GM21526 (cell line): Measurements from ENCODE around the gene HID1.
"Not testable (repeated sequence)": the region's sequence is repeated elsewhere in the genome, so short reads cannot be mapped to it uniquely, and the experiment has no call there.

Source experiments
- ATAC-seq: cut with Tn5 transposase; IDR thresholded peaks from one replicate; pipeline ENCODE4 v1.9.1; 2021; ENCODE audit warnings: moderate library complexity; ENCODE audit not compliant: unreplicated experiment, low FRiP score

HID1 gene

DNA sequence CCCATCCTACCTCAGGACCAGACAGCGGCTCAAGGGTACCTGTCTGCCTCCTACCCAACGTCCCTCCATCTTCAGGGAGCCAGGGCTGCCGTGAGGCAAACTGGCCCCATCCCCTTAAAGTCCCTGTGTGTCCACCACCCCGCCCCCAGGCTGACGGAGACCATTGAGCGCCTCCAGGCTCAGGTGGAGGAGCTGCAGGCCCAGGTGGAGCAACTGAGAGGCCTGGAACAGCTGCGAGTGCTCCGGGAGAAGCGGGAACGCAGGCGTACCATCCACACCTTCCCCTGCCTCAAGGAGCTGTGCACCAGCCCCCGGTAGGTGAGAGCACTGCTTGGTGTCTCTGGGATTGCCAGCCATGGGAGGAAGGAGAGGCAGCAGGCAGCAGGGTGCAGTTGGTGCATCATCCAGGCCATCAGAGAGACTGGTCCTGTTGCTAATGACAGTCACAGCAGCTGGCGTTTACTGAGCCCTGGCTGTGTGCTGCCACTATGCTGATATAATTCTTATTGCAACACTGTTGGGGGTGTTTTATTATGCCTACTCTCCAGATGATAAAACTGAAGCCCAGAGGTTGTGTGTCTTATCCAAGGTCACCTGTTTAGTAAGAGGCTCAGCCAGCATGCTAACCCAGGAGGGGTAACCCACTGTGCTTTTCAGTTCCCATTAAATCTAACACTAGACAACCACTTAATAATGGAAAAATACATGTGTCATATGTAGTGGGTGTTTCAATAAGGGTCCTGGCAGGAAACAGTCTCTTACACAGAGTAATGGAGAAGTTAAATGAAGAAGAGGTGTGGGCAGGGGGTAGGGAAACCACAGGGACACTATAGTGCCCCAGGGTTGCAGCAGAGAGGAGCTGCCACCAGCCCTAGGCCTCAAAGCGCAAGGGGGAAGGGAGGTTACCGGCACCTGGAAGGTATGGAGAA is 29.6 kb upstream of the HID1 start:
- ATAC-seq: no peak

GRCh38 chr17:74999523-74999922 is 27.0 kb upstream of the HID1 start:
- ATAC-seq: no peak

- ATAC-seq: no peak
These were observed 26.2 kb upstream of the HID1 start for GRCh38 chr17:74998783-74999182.

GRCh38 chr17:74995847-74996246 is 23.3 kb upstream of the HID1 start:
- ATAC-seq: no peak

DNA sequence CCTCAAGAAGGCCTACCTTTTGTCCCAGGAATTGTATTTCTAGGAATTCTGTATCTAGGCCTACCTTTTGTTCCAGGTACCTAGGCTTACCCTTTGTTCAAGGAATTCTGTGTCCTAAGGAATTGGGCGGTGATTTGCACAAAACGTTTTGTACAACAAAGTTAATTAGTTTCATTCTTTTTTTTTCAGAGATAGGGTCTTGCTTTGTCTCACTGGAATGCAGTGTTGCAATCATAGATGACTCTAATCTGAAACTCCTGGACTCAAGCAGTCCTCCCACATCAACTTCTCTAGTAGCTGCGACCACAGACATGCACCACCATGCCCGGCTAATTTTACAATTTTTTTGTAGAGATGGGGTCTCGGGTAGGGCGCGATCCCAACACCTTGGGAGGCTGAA is 21.9 kb upstream of the HID1 start:
- no peak for ATAC-seq

GRCh38 chr17:74992223-74992622 is 19.7 kb upstream of the HID1 start:
- ATAC-seq: no peak

GRCh38 chr17:74990581-74991105 is 18.1 kb upstream of the HID1 start:
- no peak for ATAC-seq

GRCh38 chr17:74987909-74988711 is 15.6 kb upstream of the HID1 start:
- peak; percentile 28 for ATAC-seq

GRCh38 chr17:74987418-74987908 is 14.9 kb upstream of the HID1 start, which contains the start of gene CDR2L:
Gene CDR2L (plus strand): TSS chr17:74987632. CDS start chr17:74988044, 412 bp downstream.
- ATAC-seq: peak; percentile 86

DNA sequence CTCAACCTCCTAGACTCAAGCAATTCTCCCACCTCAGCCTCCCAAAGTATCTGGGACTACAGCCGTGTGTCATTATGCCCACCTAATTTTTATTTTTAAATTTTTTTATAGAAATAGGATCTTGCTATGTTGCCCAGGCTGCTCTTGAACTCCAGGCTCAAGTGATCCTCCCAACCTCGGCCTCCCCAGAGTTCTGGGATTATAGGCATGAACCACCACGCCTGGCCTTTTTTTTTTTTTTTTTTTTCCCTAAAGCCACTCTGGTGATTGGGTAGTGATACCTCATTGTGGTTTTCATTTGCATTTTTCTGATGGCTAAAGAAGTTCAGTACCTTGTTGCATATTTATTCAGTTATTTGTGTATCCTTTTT is 13.6 kb upstream of the HID1 start:
- ATAC-seq: no peak

DNA sequence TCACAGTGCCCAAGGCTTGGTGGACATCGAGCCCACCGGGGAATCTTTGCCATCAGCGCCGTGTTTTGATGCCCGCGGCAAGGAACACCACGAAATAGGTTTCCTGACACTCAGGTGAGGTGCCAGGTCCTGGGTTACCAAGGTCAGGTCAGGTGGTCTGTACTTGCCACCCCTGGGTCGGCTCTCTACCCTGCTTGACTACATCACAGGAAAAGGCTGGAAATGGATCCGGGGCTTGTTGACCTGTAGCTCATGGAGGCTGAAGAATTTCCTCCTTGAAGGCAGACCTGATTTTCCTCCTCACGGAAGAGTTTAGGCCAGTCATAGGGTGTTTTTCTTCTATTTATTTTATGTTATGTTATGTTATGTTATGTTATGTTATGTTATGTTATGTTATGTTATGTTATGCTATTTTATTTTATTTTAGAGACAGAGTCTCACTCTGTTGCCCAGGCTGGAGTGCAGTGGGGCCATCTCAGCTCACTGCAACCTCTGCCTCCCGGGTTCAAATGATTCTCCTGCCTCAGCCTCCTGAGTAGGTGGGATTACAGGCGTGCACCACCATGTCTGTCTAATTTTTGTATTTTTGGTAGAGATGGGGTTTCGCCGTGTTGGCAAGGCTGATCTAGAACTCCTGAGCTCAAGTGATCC is 10.2 kb upstream of the HID1 start:
- not testable (repeated sequence) for ATAC-seq

GRCh38 chr17:74981979-74982662 is 9.6 kb upstream of the HID1 start:
- no peak for ATAC-seq

DNA sequence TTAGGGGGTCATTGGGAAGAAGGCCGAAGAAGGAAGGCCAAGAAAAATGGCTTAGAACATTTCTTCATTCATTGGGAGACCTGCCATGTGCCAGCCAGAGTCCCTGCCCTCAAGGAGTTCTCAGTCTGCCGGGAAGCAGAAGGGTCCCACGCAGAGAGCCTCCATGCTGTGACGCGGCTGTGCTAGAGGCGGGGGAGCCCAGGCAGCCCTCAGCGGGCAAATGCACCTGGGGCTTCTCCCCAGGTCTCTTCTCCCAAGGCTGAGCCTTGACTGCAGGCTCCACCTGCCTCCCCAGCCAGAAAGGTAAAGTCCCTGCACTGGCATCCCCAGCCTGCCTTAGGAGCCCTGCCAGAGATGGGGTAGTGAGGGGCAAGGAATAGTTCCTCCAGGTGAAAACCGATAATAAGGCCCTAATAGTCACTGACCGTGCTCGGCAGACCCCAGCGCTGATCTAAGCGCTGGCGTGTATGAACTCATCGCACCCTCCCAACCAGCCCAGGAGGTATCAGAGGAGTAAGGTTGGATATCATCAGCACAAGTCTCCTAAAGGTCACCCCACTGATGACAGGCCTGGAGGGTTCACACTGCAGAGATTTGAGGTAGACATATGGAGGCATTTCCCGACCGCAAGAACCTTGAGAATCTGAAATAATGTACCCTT is 8.9 kb upstream of the HID1 start:
- no peak for ATAC-seq

GRCh38 chr17:74979408-74980146 is 7.0 kb upstream of the HID1 start:
- ATAC-seq: no peak

DNA sequence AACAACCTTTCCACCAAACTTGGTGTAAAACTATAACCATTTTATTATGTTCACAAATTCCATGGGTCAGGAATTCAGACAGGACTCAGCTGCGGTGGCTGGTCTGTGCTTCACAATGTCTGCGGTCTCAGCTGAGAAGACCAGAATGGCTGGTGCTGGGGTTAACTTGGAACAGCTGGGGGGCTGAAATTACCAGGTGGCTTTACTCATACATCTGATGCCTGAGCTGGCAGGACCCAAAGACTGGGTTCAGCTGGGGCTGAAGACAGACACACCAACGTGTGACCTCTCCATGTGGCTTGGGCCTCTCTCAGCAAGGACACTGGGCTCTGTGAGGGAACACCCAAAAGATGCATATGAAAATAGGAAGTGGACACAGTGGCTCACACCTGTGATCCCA is 5.7 kb upstream of the HID1 start:
- ATAC-seq: no peak

GRCh38 chr17:74977802-74978201 is 5.2 kb upstream of the HID1 start:
- ATAC-seq: no peak

DNA sequence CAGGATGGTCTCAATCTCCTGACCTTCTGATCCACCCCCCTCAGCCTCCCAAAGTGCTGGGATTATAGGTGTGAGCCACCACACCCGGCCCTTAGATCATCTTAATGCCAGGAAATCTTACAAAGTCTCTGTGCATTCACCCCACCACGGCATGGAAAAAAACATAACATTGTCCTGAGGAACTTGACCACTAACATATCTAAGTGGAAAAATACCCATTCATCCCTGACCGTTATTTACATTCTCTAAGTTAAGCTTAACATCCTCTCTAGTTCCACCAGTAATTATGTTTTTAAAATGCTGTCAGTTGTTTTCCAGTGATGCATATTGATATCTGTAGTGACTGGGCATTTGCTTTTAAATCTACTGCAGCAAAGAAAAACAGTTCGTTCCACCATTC is 3.4 kb upstream of the HID1 start:
- ATAC-seq: no peak

DNA sequence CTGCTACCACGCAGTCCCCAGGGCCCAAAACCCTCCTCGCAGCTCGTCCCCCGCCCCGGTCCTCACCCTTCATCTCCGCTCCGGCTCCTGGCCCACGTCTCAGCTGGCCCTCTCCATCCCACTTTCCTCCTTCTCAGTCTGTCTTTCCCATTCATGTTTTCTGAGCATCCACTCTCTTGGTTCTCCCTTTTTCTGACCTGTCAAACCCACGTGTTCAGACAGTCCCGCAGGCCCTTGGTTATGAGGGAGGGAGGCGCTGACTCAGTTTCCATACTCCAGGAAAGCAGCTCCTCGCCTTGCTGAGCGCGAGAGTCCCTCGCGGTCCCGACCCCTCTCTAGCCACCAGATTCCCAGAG is 392 bp upstream of the HID1 start:
- no peak for ATAC-seq

GRCh38 chr17:74971842-74972106 is 785 bp downstream of the HID1 start:
- no peak for ATAC-seq
